Activated B cell treated with CpG ODN at 0.5 μM for 24 hours (primary cell): ENCODE results near the gene MPPED1. TPM values are rescaled to one million over a fixed set of nuclear protein-coding genes. Genes with fewer than 3 reads are reported as not detected.

ENCODE experiments used
- ATAC-seq: fragments of 200-7000 bp; cut with Tn5 transposase; one replicate; pipeline ENCODE4 v1.10.0; 2021; ENCODE audit warnings: low read depth, mild to moderate bottlenecking, moderate library complexity
- CTCF ChIA-PET: fragments of 350-600 bp; sonication (Branson Sonifier 250); formaldehyde crosslinking; loops from one replicate; lab custom pipeline; 2021; ENCODE audit warnings: antibody characterized with exemption; lab: Charles Lee
- POLR2A ChIA-PET: fragments of 350-600 bp; sonication (Branson Sonifier 250); formaldehyde crosslinking; loops from one replicate; lab custom pipeline; 2021; ENCODE audit warnings: antibody characterized with exemption; lab: Charles Lee
- DNase-seq: peaks from one replicate; pipeline ENCODE4 v3.0.0; 2022
- H3K27ac Mint-ChIP-seq: one replicate; pipeline ENCODE4 v1.8.0; 2020; ENCODE audit warnings: mixed read lengths
- H3K27me3 Mint-ChIP-seq: one replicate; pipeline ENCODE4 v1.8.0; 2021; ENCODE audit warnings: mixed read lengths
- H3K36me3 Mint-ChIP-seq: one replicate; pipeline ENCODE4 v1.8.0; 2021; ENCODE audit warnings: low read depth, mixed read lengths
- H3K4me1 Mint-ChIP-seq: one replicate; pipeline ENCODE4 v1.8.0; 2021; ENCODE audit warnings: mixed read lengths
- H3K4me3 Mint-ChIP-seq: one replicate; pipeline ENCODE4 v1.8.0; 2020; ENCODE audit warnings: mild to moderate bottlenecking, mixed read lengths
- H3K9me3 Mint-ChIP-seq: one replicate; pipeline ENCODE4 v1.8.0; 2020; ENCODE audit warnings: mixed read lengths
- CTCF ChIP-seq: fragments of 200-600 bp; IDR thresholded peaks from one replicate; pipeline ENCODE4 v1.8.0; 2022; ENCODE audit warnings: antibody characterized with exemption, mild to moderate bottlenecking
- intact Hi-C: fragments of 100-400 bp; cut with micrococcal nuclease; formaldehyde crosslinking; loops from one replicate; pipeline ENCODE4 v1.15.1; 2024
- total RNA-seq: library from RNA; stranded (reverse); gene quantifications from 2 replicates; pipeline ENCODE4 v1.2.3, GENCODE V29; 2022

The MPPED1 gene
- total RNA-seq, 1 donor from 2014 or later = not detected

GRCh38 chr22:43475549-43476076 lies 63.8 kb downstream of the MPPED1 start:
- no peaks in the 10 kb centered on the region for H3K36me3 Mint-ChIP-seq
- DNase-seq (no peak), ATAC-seq (no peak)
- CTCF ChIA-PET = no interaction called here
- no peak overlapping the region for H3K27ac Mint-ChIP-seq
- H3K27me3 Mint-ChIP-seq = peaks cover 9% of the 10 kb centered on the region
- intact Hi-C loops = no loop called here
- H3K4me1 Mint-ChIP-seq = peaks cover 11% of the 10 kb centered on the region
- H3K9me3 Mint-ChIP-seq = no peaks in the 10 kb centered on the region
- POLR2A ChIA-PET = no interaction called here
- TF ChIP-seq CTCF = no peak
- H3K4me3 Mint-ChIP-seq = no peak overlapping the region

- intact Hi-C loops = no loop called here
- H3K9me3 Mint-ChIP-seq = no peaks in the 10 kb centered on the region
- DNase-seq (no peak), ATAC-seq (no peak)
- H3K27ac Mint-ChIP-seq = no peak overlapping the region
- H3K36me3 Mint-ChIP-seq = no peaks in the 10 kb centered on the region
- ChIA-PET CTCF (no interaction called here), POLR2A (no interaction called here)
- TF ChIP-seq CTCF = no peak
- H3K4me3 Mint-ChIP-seq = no peak overlapping the region
- H3K27me3 Mint-ChIP-seq = peaks cover 6% of the 10 kb centered on the region
- peaks cover 16% of the 10 kb centered on the region for H3K4me1 Mint-ChIP-seq
These were observed 64.5 kb downstream of the MPPED1 start for GRCh38 chr22:43476341-43476740.

- DNase-seq (no peak), ATAC-seq (no peak)
- POLR2A ChIA-PET = no interaction called here
- no peak overlapping the region for H3K27ac Mint-ChIP-seq
- no peak for TF ChIP-seq CTCF
- no peak overlapping the region for H3K4me3 Mint-ChIP-seq
- intact Hi-C loops = no loop called here
- no peaks in the 10 kb centered on the region for H3K36me3 Mint-ChIP-seq
- CTCF ChIA-PET = no interaction called here
- no peaks in the 10 kb centered on the region for H3K9me3 Mint-ChIP-seq
- peaks cover 6% of the 10 kb centered on the region for H3K27me3 Mint-ChIP-seq
- H3K4me1 Mint-ChIP-seq = peaks cover 23% of the 10 kb centered on the region
These were observed 65.2 kb downstream of the MPPED1 start for GRCh38 chr22:43476751-43477725.

- intact Hi-C loops = no loop called here
- TF ChIP-seq CTCF = no peak
- Mint-ChIP-seq H3K27ac (no peak overlapping the region), H3K4me3 (no peak overlapping the region), H3K9me3 (no peaks in the 10 kb centered on the region), H3K27me3 (peaks cover 4% of the 10 kb centered on the region), H3K36me3 (no peaks in the 10 kb centered on the region), H3K4me1 (peaks cover 26% of the 10 kb centered on the region)
- no peak for DNase-seq
- CTCF ChIA-PET = no interaction called here
- no peak for ATAC-seq
- POLR2A ChIA-PET = no interaction called here
These were observed 66.2 kb downstream of the MPPED1 start for GRCh38 chr22:43477966-43478365.

- CTCF ChIA-PET = no interaction called here
- Mint-ChIP-seq H3K4me3 (no peak overlapping the region), H3K27ac (no peak overlapping the region), H3K9me3 (no peaks in the 10 kb centered on the region), H3K36me3 (no peaks in the 10 kb centered on the region), H3K27me3 (peaks cover 3% of the 10 kb centered on the region), H3K4me1 (peaks cover 26% of the 10 kb centered on the region)
- DNase-seq (no peak), ATAC-seq (no peak)
- POLR2A ChIA-PET = no interaction called here
- intact Hi-C loops = no loop called here
- TF ChIP-seq CTCF = no peak
These were observed 66.9 kb downstream of the MPPED1 start for GRCh38 chr22:43478621-43479300.
